ENCODE data around the gene C16orf92.
"Not testable (repeated sequence)": the region's sequence is repeated elsewhere in the genome, so short reads cannot be mapped to it uniquely, and the experiment has no call there.

The C16orf92 gene

GRCh38 chr16:30027588-30028437 is 4.8 kb downstream of the C16orf92 start:
- DNase-seq (ENCODE audit: low spot score): no peak

GRCh38 chr16:30028438-30029076 is 5.6 kb downstream of the C16orf92 start:
- DNase-seq (ENCODE audit: low spot score): no peak

GRCh38 chr16:30030011-30030685 is 7.2 kb downstream of the C16orf92 start:
- DNase-seq (ENCODE audit: low spot score): no peak

- DNase-seq (ENCODE audit: low spot score): no peak
Observed at GRCh38 chr16:30030841-30031413, 7.9 kb downstream of the C16orf92 start, which contains the start of gene TLCD3B. TSS of gene TLCD3B (minus strand) at chr16:30031271. CDS start at chr16:30030527, 744 bp downstream.

GRCh38 chr16:30031477-30031918 is 8.5 kb downstream of the C16orf92 start:
- DNase-seq (ENCODE audit: low spot score): no peak

- peak; percentile 47 for DNase-seq (ENCODE audit: low spot score)
Observed at GRCh38 chr16:30032083-30032819, 9.3 kb downstream of the C16orf92 start.

- no peak for DNase-seq (ENCODE audit: low spot score)
Observed at GRCh38 chr16:30033270-30033669, 10.3 kb downstream of the C16orf92 start.

- DNase-seq (ENCODE audit: low spot score): no peak
Observed at GRCh38 chr16:30040221-30040620, 17.2 kb downstream of the C16orf92 start.

GRCh38 chr16:30040690-30041089 is 17.7 kb downstream of the C16orf92 start:
- DNase-seq (ENCODE audit: low spot score): not testable (repeated sequence)

- no peak for DNase-seq (ENCODE audit: low spot score)
Observed at GRCh38 chr16:30041841-30042240, 18.8 kb downstream of the C16orf92 start.

- no peak for DNase-seq (ENCODE audit: low spot score)
Observed at GRCh38 chr16:30046178-30046577, 23.2 kb downstream of the C16orf92 start.

- no peak for DNase-seq (ENCODE audit: low spot score)
Observed at GRCh38 chr16:30046588-30046987, 23.6 kb downstream of the C16orf92 start.

GRCh38 chr16:30049871-30050270 is 26.9 kb downstream of the C16orf92 start:
- peak; percentile 75 for DNase-seq (ENCODE audit: low spot score)

- no peak for DNase-seq (ENCODE audit: low spot score)
Observed at GRCh38 chr16:30051518-30051917, 28.5 kb downstream of the C16orf92 start.

GRCh38 chr16:30052671-30053372 is 29.8 kb downstream of the C16orf92 start:
- peak; percentile 63 for DNase-seq (ENCODE audit: low spot score)

- no peak for DNase-seq (ENCODE audit: low spot score)
Observed at GRCh38 chr16:30053376-30054015, 30.5 kb downstream of the C16orf92 start.

- DNase-seq (ENCODE audit: low spot score): no peak
Observed at GRCh38 chr16:30054451-30054850, 31.5 kb downstream of the C16orf92 start.

- no peak for DNase-seq (ENCODE audit: low spot score)
Observed at GRCh38 chr16:30054959-30055553, 32.1 kb downstream of the C16orf92 start.

GRCh38 chr16:30060346-30060745 is 37.3 kb downstream of the C16orf92 start:
- DNase-seq (ENCODE audit: low spot score): no peak

Measured in globus pallidus (tissue), 1 donor.